ENCODE measurements around the gene PLXDC1.
"Not testable (repeated sequence)": the region's sequence is repeated elsewhere in the genome, so short reads cannot be mapped to it uniquely, and the experiment has no call there.

Gene PLXDC1

GRCh38 chr17:39062846-39063680 is 88.4 kb downstream of the PLXDC1 start:
- Histone ChIP-seq H3K9me3 (ENCODE audit: control insufficient read depth, low read length) (no peaks in the 10 kb centered on the region), H3K4me1 (ENCODE audit: control insufficient read depth, insufficient read depth, low read length) (no peaks in the 10 kb centered on the region), H3K9ac (ENCODE audit: low read length) (no peak overlapping the region), H3K27me3 (ENCODE audit: control insufficient read depth, insufficient read depth, low read length) (no peaks in the 10 kb centered on the region), H3K4me3 (ENCODE audit: low read length) (no peak overlapping the region), H3K36me3 (ENCODE audit: control insufficient read depth, insufficient read depth, low read length) (no peaks in the 10 kb centered on the region)

GRCh38 chr17:39058524-39058923 is 92.9 kb downstream of the PLXDC1 start:
- Histone ChIP-seq H3K36me3 (ENCODE audit: control insufficient read depth, insufficient read depth, low read length) (no peaks in the 10 kb centered on the region), H3K9ac (ENCODE audit: low read length) (no peak overlapping the region), H3K4me1 (ENCODE audit: control insufficient read depth, insufficient read depth, low read length) (peaks cover 20% of the 10 kb centered on the region), H3K4me3 (ENCODE audit: low read length) (no peak overlapping the region), H3K9me3 (ENCODE audit: control insufficient read depth, low read length) (no peaks in the 10 kb centered on the region), H3K27me3 (ENCODE audit: control insufficient read depth, insufficient read depth, low read length) (no peaks in the 10 kb centered on the region)

DNA sequence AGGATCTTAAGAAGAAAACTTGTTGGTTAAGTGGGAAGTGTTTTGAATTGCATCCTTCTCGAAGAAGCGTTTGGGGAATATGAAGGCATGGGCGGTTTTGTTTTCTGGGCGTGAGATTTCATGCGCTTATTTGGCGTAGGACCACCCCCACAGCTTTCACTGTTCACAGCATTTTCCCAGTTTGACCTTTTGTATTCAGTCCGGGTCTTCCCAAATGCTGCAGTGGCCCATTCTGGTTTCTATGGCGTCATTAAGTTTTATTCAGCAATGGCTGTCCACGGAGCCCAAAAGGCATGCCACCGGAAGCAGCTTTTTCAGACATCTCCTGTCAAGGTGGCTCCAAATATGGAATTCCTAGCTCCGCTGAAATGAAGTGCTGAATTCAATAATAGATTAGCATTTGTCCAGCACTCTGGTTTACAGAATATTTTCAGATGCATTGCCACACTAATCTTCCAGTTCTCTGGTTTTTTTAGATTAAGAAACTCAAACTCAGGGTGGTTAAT is 93.7 kb downstream of the PLXDC1 start:
- Histone ChIP-seq H3K9me3 (ENCODE audit: control insufficient read depth, low read length) (no peaks in the 10 kb centered on the region), H3K9ac (ENCODE audit: low read length) (peak overlapping the region; percentile 30), H3K27me3 (ENCODE audit: control insufficient read depth, insufficient read depth, low read length) (no peaks in the 10 kb centered on the region), H3K4me3 (ENCODE audit: low read length) (no peak overlapping the region), H3K36me3 (ENCODE audit: control insufficient read depth, insufficient read depth, low read length) (no peaks in the 10 kb centered on the region), H3K4me1 (ENCODE audit: control insufficient read depth, insufficient read depth, low read length) (peaks cover 20% of the 10 kb centered on the region)

GRCh38 chr17:39054111-39054645 is 97.3 kb downstream of the PLXDC1 start:
- H3K9me3 ChIP-seq (ENCODE audit: control insufficient read depth, low read length): no peaks in the 10 kb centered on the region
- no peaks in the 10 kb centered on the region for H3K36me3 ChIP-seq (ENCODE audit: control insufficient read depth, insufficient read depth, low read length)
- H3K4me3 ChIP-seq (ENCODE audit: low read length): no peak overlapping the region
- H3K9ac ChIP-seq (ENCODE audit: low read length): no peak overlapping the region
- H3K27me3 ChIP-seq (ENCODE audit: control insufficient read depth, insufficient read depth, low read length): no peaks in the 10 kb centered on the region
- H3K4me1 ChIP-seq (ENCODE audit: control insufficient read depth, insufficient read depth, low read length): peaks cover 20% of the 10 kb centered on the region

- H3K27me3 ChIP-seq (ENCODE audit: control insufficient read depth, insufficient read depth, low read length); H3K4me3 ChIP-seq (ENCODE audit: low read length); H3K36me3 ChIP-seq (ENCODE audit: control insufficient read depth, insufficient read depth, low read length); H3K9me3 ChIP-seq (ENCODE audit: control insufficient read depth, low read length); H3K9ac ChIP-seq (ENCODE audit: low read length): not testable (repeated sequence)
- H3K4me1 ChIP-seq (ENCODE audit: control insufficient read depth, insufficient read depth, low read length): peaks cover 17% of the 10 kb centered on the region
Measured at GRCh38 chr17:39052423-39052822, 99.0 kb downstream of the PLXDC1 start.

GRCh38 chr17:39051001-39051585 is 100.3 kb downstream of the PLXDC1 start:
- Histone ChIP-seq H3K4me1 (ENCODE audit: control insufficient read depth, insufficient read depth, low read length) (peaks cover 14% of the 10 kb centered on the region), H3K27me3 (ENCODE audit: control insufficient read depth, insufficient read depth, low read length) (no peaks in the 10 kb centered on the region), H3K36me3 (ENCODE audit: control insufficient read depth, insufficient read depth, low read length) (no peaks in the 10 kb centered on the region), H3K4me3 (ENCODE audit: low read length) (no peak overlapping the region), H3K9me3 (ENCODE audit: control insufficient read depth, low read length) (peaks cover 16% of the 10 kb centered on the region), H3K9ac (ENCODE audit: low read length) (no peak overlapping the region)

- Histone ChIP-seq H3K4me3 (ENCODE audit: low read length) (no peak overlapping the region), H3K27me3 (ENCODE audit: control insufficient read depth, insufficient read depth, low read length) (no peaks in the 10 kb centered on the region), H3K9me3 (ENCODE audit: control insufficient read depth, low read length) (peaks cover 19% of the 10 kb centered on the region), H3K36me3 (ENCODE audit: control insufficient read depth, insufficient read depth, low read length) (no peaks in the 10 kb centered on the region), H3K4me1 (ENCODE audit: control insufficient read depth, insufficient read depth, low read length) (no peaks in the 10 kb centered on the region), H3K9ac (ENCODE audit: low read length) (no peak overlapping the region)
Measured at GRCh38 chr17:39045948-39046679, 105.3 kb downstream of the PLXDC1 start.

DNA sequence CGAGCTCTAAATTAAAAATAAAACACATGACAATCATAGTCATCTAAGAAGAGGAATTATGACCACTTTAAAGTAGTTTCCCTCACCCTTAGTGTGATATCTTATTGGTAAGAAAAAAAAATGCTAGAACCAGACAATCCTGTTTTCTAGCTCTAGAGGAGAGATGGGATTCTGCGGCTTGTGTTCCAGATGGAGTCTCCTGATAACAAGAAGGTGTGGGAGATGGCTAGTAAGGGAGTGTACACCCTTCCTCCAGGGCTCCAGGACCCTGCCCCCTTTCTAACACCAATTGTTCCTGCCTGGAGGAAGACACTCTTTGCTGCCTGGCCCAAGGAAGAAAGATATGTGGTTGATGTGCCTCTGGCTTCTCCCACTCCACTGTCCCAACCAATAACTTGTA is 115.4 kb downstream of the PLXDC1 start:
- Histone ChIP-seq H3K4me3 (ENCODE audit: low read length) (no peak overlapping the region), H3K36me3 (ENCODE audit: control insufficient read depth, insufficient read depth, low read length) (no peaks in the 10 kb centered on the region), H3K27me3 (ENCODE audit: control insufficient read depth, insufficient read depth, low read length) (peaks cover 3% of the 10 kb centered on the region), H3K9me3 (ENCODE audit: control insufficient read depth, low read length) (no peaks in the 10 kb centered on the region), H3K4me1 (ENCODE audit: control insufficient read depth, insufficient read depth, low read length) (no peaks in the 10 kb centered on the region), H3K9ac (ENCODE audit: low read length) (no peak overlapping the region)

DNA sequence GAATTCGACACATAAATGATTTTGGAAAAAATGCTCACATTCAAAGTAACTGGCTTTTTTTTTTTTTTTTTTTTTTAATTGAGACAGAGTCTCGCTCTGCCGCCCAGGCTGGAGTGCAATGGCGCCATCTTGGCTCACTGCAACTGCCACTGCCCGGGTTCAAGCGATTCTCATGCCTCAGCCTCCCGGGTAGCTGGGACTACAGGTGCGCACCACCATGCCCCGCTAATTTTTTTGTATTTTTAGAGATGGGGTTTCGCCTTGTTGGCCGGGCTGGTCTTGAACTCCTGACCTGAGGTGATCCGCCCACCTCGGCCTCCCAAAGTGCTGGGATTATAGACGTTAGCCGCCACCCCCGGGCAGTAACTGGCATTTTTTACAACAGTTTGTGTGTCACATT is 115.9 kb downstream of the PLXDC1 start:
- H3K9me3 ChIP-seq (ENCODE audit: control insufficient read depth, low read length); H3K9ac ChIP-seq (ENCODE audit: low read length); H3K4me1 ChIP-seq (ENCODE audit: control insufficient read depth, insufficient read depth, low read length); H3K27me3 ChIP-seq (ENCODE audit: control insufficient read depth, insufficient read depth, low read length); H3K36me3 ChIP-seq (ENCODE audit: control insufficient read depth, insufficient read depth, low read length); H3K4me3 ChIP-seq (ENCODE audit: low read length): not testable (repeated sequence)

- peaks cover 12% of the 10 kb centered on the region for H3K4me1 ChIP-seq (ENCODE audit: control insufficient read depth, insufficient read depth, low read length)
- no peak overlapping the region for H3K9ac ChIP-seq (ENCODE audit: low read length)
- no peak overlapping the region for H3K4me3 ChIP-seq (ENCODE audit: low read length)
- no peaks in the 10 kb centered on the region for H3K9me3 ChIP-seq (ENCODE audit: control insufficient read depth, low read length)
- H3K36me3 ChIP-seq (ENCODE audit: control insufficient read depth, insufficient read depth, low read length): no peaks in the 10 kb centered on the region
- peaks cover 12% of the 10 kb centered on the region for H3K27me3 ChIP-seq (ENCODE audit: control insufficient read depth, insufficient read depth, low read length)
Measured at GRCh38 chr17:39028690-39029089, 122.7 kb downstream of the PLXDC1 start.

GRCh38 chr17:39027455-39028035 is 123.9 kb downstream of the PLXDC1 start:
- H3K9ac ChIP-seq (ENCODE audit: low read length): peak overlapping the region; percentile 62

More at GRCh38 chr17:39027455-39028035, 123.9 kb downstream of the PLXDC1 start:
- peaks cover 12% of the 10 kb centered on the region for H3K4me1 ChIP-seq (ENCODE audit: control insufficient read depth, insufficient read depth, low read length)
- H3K9me3 ChIP-seq (ENCODE audit: control insufficient read depth, low read length): no peaks in the 10 kb centered on the region
- peaks cover 10% of the 10 kb centered on the region for H3K27me3 ChIP-seq (ENCODE audit: control insufficient read depth, insufficient read depth, low read length)
- H3K4me3 ChIP-seq (ENCODE audit: low read length): no peak overlapping the region
- no peaks in the 10 kb centered on the region for H3K36me3 ChIP-seq (ENCODE audit: control insufficient read depth, insufficient read depth, low read length)
